Small intestine (tissue), 7 donors: ENCODE results near the gene WNT10A. TPM values are rescaled to one million over a fixed set of nuclear protein-coding genes. Genes with fewer than 3 reads are reported as not detected.

ENCODE experiments used
- DNase-seq, 2 donors: peaks; one replicate each; pipeline versions ENCODE4 v3.0.0 to v3.0.0-alpha.2; 2013
- FAIRE-seq: peaks from 2 replicates; lab custom pipeline; 2012; peaks lifted over from hg19 to GRCh38; lab: Jason Lieb, UNC
- H3K27ac ChIP-seq, 3 donors: one replicate each; pipeline ENCODE4 v1.5.1; 2013; ENCODE audit warnings: low read length in 2 of 3, mild to moderate bottlenecking in 2 of 3, control low read depth in 1 of 3, inconsistent platforms in 1 of 3, low read depth in 1 of 3, moderate library complexity in 1 of 3
- H3K27me3 ChIP-seq, 3 donors: one replicate each; pipeline ENCODE4 v1.6.1; 2013; ENCODE audit warnings: low read length in 3 of 3, inconsistent platforms in 1 of 3; ENCODE audit not compliant: control insufficient read depth in 3 of 3, insufficient read depth in 3 of 3
- H3K36me3 ChIP-seq, 3 donors: one replicate each; pipeline ENCODE4 v1.6.1; 2013; ENCODE audit warnings: low read length in 3 of 3, inconsistent platforms in 1 of 3, low read depth in 1 of 3, mild to moderate bottlenecking in 1 of 3, moderate library complexity in 1 of 3; ENCODE audit not compliant: control insufficient read depth in 3 of 3, insufficient read depth in 2 of 3
- H3K4me1 ChIP-seq, 3 donors: one replicate each; pipeline ENCODE4 v1.6.1; 2013; ENCODE audit warnings: low read length in 2 of 3, inconsistent platforms in 1 of 3, low read depth in 1 of 3, mild to moderate bottlenecking in 1 of 3, moderate library complexity in 1 of 3; ENCODE audit not compliant: control insufficient read depth in 3 of 3, insufficient read depth in 2 of 3
- H3K4me3 ChIP-seq, 3 donors: one replicate each; pipeline ENCODE4 v1.5.1; 2013; ENCODE audit warnings: low read length in 3 of 3, control low read depth in 1 of 3, inconsistent platforms in 1 of 3, low read depth in 1 of 3, mild to moderate bottlenecking in 1 of 3, moderate library complexity in 1 of 3
- H3K9me3 ChIP-seq, 2 donors: one replicate each; pipeline ENCODE4 v1.6.1; 2013; ENCODE audit warnings: low read depth in 1 of 2, low read length in 1 of 2; ENCODE audit not compliant: control insufficient read depth in 2 of 2, insufficient read depth in 1 of 2
- WGBS, 3 donors: extraction: QIAGEN DNeasy Blood & Tissue Kit; methylation state at CpG; one replicate each; pipeline ENCODE4 v1.1.7; 2013; 5-methylcytosine and 5-hydroxymethylcytosine counted together
- polyA plus RNA-seq, 4 donors: library from polyadenylated mRNA; stranded (reverse) in 3 of 4; unstranded in 1 of 4; fragments of 200-250 nt in 3 of 4; fragments of 120-200 nt in 1 of 4; gene quantifications; one replicate each; pipeline versions ENCODE4 v1.2.1 to v1.2.3, GENCODE V29; 2013
- donor health status: healthy with polysubstance abuse.
- donor health status: control.
- donor health status: control.
- donor health status: Bipolar disorder and iron deficiency.
- donor health status: healthy.

WNT10A gene
- polyA plus RNA-seq, 4 donors = 0.07 to 2.4 (median 0.37) TPM; not detected in 1

DNA sequence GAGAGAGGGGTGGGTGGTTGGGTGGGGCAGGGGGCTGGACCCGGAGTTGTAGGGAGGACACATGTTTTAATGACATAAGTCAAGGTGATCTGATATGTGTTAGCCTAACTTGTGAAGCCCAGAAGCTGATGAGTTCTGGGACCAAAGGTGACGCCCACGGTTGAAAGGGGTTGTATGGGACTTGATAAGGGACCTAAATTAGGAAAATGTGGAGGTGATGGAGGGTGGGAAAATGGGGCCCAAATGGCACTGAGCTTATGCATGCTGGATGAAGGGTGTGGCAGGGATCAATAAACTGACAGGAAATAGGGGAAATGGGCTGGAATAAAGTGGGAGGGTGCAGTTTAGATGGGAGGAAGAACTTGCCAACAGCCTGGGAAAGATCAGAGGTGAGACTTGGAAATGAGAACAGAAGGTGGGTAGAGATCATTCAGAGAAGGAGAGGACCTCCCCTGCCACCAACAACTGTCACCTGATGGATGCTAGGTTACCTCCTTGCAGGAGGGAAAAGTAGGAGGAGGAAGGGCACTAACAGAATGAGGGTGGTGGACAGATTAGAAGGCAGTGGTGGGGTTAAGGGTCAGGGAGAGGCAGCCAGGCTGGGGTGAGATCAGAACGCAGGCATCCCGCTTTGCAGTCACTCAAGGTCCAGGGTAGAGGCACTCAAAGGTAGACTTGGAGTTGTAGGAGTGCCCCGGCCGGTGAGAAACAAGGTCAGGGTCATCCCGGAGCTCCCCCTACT, 15.3 kb downstream of the WNT10A start:
- H3K4me3 ChIP-seq = no peak overlapping the region
- H3K4me1 ChIP-seq = peaks cover 0 to 50% (median 0%) of the 10 kb centered on the region in 3 donors
- 15 to 26% (median 21%) methylated on average over 8 of the region's 8 CpGs for WGBS, 3 donors
- peaks cover 0 to 89% (median 6%) of the 10 kb centered on the region in 3 donors for H3K27me3 ChIP-seq
- no peaks in the 10 kb centered on the region for H3K36me3 ChIP-seq
- DNase-seq (no peak), FAIRE-seq (no peak)
- peak overlapping the region in 1 of 3 donors; percentile 42 for H3K27ac ChIP-seq
- no peaks in the 10 kb centered on the region for H3K9me3 ChIP-seq

DNA sequence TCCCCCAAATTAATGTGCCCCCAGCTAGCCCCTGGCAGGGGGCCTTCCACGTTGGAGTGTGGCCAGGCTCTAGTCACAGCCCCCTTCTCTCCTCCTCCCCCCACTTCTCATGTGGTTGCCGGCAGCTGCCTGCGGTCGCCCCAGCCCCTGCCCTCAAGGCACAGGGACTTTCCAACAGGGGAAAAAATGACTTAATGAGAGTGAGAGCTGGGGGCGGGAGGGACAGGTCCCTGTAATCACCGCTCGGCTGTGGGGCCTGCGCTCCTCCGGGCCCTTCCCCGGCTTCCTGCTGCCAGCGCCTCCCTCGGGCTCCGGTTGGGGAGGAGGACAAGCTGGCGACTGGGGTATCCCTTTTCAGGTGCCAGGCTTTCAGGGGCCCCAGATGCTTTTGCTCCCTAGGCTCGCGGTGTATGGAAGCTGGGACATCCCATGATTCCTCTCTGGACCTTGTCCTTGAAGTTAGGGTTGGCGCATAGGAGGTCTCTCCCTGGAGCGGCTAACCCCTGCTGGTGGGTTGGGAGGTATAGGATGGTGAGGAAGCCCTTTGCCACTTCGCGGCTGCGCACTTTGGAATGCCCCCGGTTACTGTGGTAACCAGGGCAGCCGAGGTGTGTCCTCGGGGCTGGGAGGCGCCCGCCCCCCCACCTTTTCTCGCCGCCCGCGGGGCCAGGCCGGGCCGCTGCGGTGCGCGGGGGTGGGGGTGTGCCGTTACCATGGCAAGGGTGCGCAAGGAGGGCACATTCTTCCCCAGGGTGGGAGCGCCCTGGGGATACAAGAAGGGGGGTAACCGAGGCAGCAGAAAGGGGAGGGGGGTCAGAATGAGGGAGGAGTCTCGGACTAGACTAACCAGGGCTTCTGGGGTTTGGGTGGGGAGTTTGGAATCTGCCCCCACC, 16.1 kb downstream of the WNT10A start:
- peaks cover 0 to 50% (median 0%) of the 10 kb centered on the region in 3 donors for H3K4me1 ChIP-seq
- DNase-seq (peak in 1 of 2 donors; percentile 55), FAIRE-seq (no peak)
- peak overlapping the region in 1 of 3 donors; percentile 4 for H3K4me3 ChIP-seq
- 0 to 3% (median 0%) methylated on average over 33 to 40 of the region's 40 CpGs for WGBS, 3 donors
- no peaks in the 10 kb centered on the region for H3K9me3 ChIP-seq
- peaks cover 0 to 86% (median 8%) of the 10 kb centered on the region in 3 donors for H3K27me3 ChIP-seq
- no peaks in the 10 kb centered on the region for H3K36me3 ChIP-seq
- peak overlapping the region in 1 of 3 donors; percentile 79 for H3K27ac ChIP-seq

DNA sequence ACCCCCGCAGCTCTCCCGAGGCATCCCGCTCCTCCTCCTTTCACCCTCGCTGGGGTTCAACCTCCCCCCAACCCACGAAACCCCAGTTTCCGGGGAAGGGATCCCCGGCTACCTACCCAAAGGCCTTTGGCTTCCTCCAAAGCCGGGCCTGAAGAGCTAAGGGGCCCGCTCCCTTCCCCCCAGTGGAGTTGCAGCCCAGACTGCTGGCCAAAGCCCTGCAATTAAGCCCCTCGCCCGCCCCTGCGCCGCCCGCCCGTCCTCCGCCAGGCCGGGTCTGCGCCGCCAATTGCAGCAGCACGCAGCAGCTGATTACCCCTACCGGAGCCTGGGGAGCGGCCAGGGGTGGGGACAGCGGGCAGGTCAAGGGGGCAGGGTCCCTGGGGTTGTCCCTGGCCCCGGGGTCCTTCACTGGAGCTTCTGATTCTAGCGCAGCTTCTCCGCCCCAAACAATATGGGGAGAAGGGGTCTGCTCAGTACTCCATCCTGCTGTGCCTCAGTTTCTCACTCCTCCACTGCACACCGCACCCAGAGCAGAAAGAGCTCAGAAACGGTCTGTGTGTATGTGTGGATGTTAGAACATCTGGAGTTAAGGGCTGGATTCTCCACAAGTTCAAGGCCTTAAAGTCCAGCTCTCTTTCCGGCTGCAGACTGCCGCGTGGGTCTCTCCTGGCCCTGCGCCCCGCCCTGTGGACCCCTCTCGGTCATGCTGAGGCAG, 16.9 kb downstream of the WNT10A start:
- WGBS, 3 donors = 4% methylated on average over 31 to 34 of the region's 34 CpGs
- DNase-seq (no peak), FAIRE-seq (no peak)
- Histone ChIP-seq H3K9me3 (no peaks in the 10 kb centered on the region), H3K4me1 (peaks cover 0 to 47% (median 0%) of the 10 kb centered on the region in 3 donors), H3K27ac (peak overlapping the region in 1 of 3 donors; percentile 30), H3K27me3 (peaks cover 0 to 84% (median 8%) of the 10 kb centered on the region in 3 donors), H3K4me3 (peak overlapping the region in 1 of 3 donors; percentile 4), H3K36me3 (no peaks in the 10 kb centered on the region)

DNA sequence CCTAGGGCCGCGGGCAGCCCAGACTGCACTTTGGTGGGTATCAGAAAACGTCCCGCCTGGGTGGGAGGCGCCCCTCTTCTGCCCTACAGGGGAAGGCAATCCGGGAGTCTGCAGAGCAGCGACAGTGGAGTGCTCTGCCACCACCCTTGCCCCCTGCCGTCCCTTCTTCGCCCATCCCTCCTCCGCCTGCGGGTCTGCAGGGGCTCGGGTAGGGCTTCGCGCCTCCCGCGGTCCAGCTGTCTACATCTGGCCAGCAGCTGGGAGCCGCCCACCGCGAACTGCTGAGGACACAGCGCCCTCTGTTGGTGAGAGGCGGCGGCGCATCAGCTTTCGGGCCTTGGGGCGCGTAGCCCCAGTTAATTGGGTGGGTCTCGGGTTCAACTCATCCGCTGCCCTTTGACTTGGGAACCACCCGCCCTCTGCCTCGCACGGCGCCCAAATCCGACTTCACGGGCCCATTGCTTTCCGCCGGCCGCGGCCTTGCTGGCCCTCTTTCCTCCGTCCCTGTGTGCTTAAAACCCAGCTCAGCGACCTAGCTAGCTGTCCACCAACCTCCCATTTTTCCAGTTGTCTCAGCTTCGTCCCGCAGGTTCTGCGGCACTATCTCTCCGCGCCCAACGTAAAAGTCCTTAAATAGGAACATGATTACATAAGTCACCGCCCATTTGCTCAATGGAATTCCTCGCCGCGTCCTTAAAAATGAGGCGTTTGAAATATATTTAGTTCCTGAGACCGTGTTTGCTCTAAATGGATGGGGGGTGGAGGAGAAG, 17.6 kb downstream of the WNT10A start:
- H3K27ac ChIP-seq = no peak overlapping the region
- peaks cover 0 to 81% (median 8%) of the 10 kb centered on the region in 3 donors for H3K27me3 ChIP-seq

DNA sequence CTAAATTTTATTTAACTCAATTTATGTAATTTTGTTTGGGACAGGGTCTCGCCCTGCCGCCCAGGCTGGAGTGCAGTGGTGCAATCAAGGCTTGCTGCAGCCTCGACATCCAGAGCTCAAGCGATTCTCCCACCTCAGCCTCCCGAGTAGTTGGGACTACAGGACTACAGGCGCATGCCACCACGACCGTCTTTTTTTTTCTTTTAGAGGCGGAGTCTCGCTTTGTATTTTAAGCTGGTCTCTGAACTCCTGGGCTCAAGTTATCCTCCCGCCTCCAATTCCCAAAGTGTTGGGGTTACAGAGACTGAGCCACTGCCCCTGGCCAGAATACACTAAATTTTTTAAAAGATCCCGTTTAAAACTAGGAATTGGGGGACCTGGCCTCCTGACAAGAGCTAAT, 18.5 kb downstream of the WNT10A start:
- Histone ChIP-seq H3K9me3 (no peaks in the 10 kb centered on the region), H3K27ac (no peak overlapping the region), H3K4me1 (peaks cover 0 to 36% (median 0%) of the 10 kb centered on the region in 3 donors), H3K27me3 (peaks cover 0 to 75% (median 8%) of the 10 kb centered on the region in 3 donors), H3K4me3 (no peak overlapping the region), H3K36me3 (no peaks in the 10 kb centered on the region)
- no peak for FAIRE-seq
- 26 to 30% (median 29%) methylated on average over 12 of the region's 12 CpGs for WGBS, 3 donors
- DNase-seq = no peak

More for the DNA sequence above, 17.6 kb downstream of the WNT10A start:
- 3 to 4% (median 3%) methylated on average over 49 to 52 of the region's 52 CpGs for WGBS, 3 donors
- FAIRE-seq (no peak), DNase-seq (peak; percentile 39 to 78)
- Histone ChIP-seq H3K9me3 (no peaks in the 10 kb centered on the region), H3K4me3 (no peak overlapping the region), H3K4me1 (peaks cover 0 to 43% (median 0%) of the 10 kb centered on the region in 3 donors), H3K36me3 (no peaks in the 10 kb centered on the region)

DNA sequence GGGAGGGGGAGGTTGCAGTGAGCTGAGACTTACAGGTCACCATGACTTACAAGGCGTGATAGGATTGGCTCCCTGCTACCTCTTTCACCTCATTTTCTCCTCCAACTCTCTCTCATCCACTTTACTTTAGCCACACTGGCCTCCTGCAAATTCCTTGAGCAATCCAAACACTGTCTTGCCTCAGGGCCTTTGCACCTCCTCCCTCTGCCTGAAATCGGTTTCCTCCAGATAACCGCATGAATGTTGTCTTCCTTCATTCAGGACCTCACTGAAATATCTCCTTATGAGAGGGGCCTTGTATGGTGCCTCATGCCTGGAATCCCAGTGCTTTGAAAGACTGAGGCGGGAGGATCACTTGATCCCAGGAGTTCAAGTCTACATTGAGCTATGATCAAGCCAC, 21.8 kb downstream of the WNT10A start:
- no peak for FAIRE-seq

DNA sequence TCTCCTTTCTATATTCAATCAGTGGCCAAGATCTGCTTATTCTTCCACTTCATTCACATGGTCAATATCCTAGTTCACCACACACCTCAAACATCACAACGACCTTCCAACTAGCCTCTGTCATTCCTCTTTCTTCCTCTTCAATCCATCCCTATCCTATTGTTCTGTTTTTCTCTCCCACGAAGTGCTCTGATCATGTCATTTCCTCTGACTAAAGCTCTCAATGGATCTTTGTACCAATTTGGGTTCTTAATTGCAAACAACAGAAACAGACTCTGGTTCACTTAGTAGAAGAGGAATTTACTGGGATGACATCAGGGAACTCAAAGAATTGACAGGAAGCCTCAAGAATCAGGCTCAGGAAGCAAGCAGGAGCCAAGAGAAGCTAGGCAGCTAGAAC, 23.5 kb downstream of the WNT10A start:
- FAIRE-seq = no peak
- WGBS, 3 donors = 29 to 35% (median 31%) methylated on average over 2 of the region's 2 CpGs
- peaks cover 0 to 55% (median 2%) of the 10 kb centered on the region in 3 donors for H3K27me3 ChIP-seq

More for the DNA sequence above, 21.8 kb downstream of the WNT10A start:
- Histone ChIP-seq H3K4me1 (peaks cover 0 to 7% (median 0%) of the 10 kb centered on the region in 3 donors), H3K4me3 (no peak overlapping the region), H3K27me3 (peaks cover 0 to 66% (median 5%) of the 10 kb centered on the region in 3 donors), H3K27ac (no peak overlapping the region), H3K36me3 (no peaks in the 10 kb centered on the region), H3K9me3 (no peaks in the 10 kb centered on the region)
- no peak for DNase-seq
- WGBS, 3 donors = 87 to 91% (median 89%) methylated on average over 4 of the region's 4 CpGs

More for the DNA sequence above, 23.5 kb downstream of the WNT10A start:
- DNase-seq = no peak
- no peak overlapping the region for H3K27ac ChIP-seq
- no peak overlapping the region for H3K4me3 ChIP-seq
- H3K9me3 ChIP-seq = no peaks in the 10 kb centered on the region
- peaks cover 0 to 3% (median 0%) of the 10 kb centered on the region in 3 donors for H3K4me1 ChIP-seq
- no peaks in the 10 kb centered on the region for H3K36me3 ChIP-seq
